Motor neuron (in vitro differentiated cells): ENCODE results near the gene PLXNB3. TPM values are rescaled to one million over a fixed set of nuclear protein-coding genes. Genes with fewer than 3 reads are reported as not detected.

Experiments
- ATAC-seq, 8 experiments: fragments of 200-7000 bp; cut with Tn5 transposase; replicated peaks in 6 of 8; 2 replicates each; pipeline ENCODE4 v1.8.0; 2021; ENCODE audit warnings: mild to moderate bottlenecking in 8 of 8, moderate library complexity in 8 of 8
- H3K27ac ChIP-seq, 2 donors: fragments of 250-450 bp; sonication (Bioruptor Pico); 2 replicates each; pipeline ENCODE4 v1.9.0; 2021; ENCODE audit warnings: antibody characterized with exemption in 2 of 2, mild to moderate bottlenecking in 2 of 2, moderate library complexity in 1 of 2
- H3K4me1 ChIP-seq, 2 donors: fragments of 250-450 bp; sonication (Bioruptor Pico); replicated peaks in 1 of 2; 2 replicates each; pipeline ENCODE4 v1.6.1; 2021; ENCODE audit warnings: antibody characterized with exemption in 2 of 2, mild to moderate bottlenecking in 2 of 2, moderate library complexity in 1 of 2
- H3K4me3 ChIP-seq, 5 donors: fragments of 250-450 bp; sonication (Bioruptor Pico); 2 replicates each; pipeline ENCODE4 v1.9.0; 2021; ENCODE audit warnings: antibody characterized with exemption in 5 of 5, mild to moderate bottlenecking in 5 of 5, moderate library complexity in 4 of 5
- WGBS, 10 experiments: fragments of 450-650 bp; shearing (Covaris generic); methylation state at CpG; one replicate each; pipeline ENCODE4 v1.0.0; 2022; 5-methylcytosine and 5-hydroxymethylcytosine counted together
- in situ Hi-C, 9 experiments: fragments of 400-800 bp; cut with MboI; loops; one replicate each; pipeline ENCODE4 v1.15.0; 2021; ENCODE audit warnings: low sequenced_read_pairs in 9 of 9, low pct_unique_long_range_greater_than_20kb in 2 of 9; ENCODE audit not compliant: unreplicated experiment in 9 of 9
- total RNA-seq, 8 experiments: library from RNA; unstranded; fragments of 300-600 nt; gene quantifications; 2 replicates each; pipeline versions ENCODE4 v1.2.3 to v1.2.4, GENCODE V29; 2022

The PLXNB3 gene
- total RNA-seq, 8 experiments from 2014 or later, result 0.62 to 4.3 (median 1.2) TPM

GRCh38 chrX:153766871-153767673 is 3.0 kb downstream of the PLXNB3 start:
- in situ Hi-C loops, result no loop called here
- 77% methylated on average over 23 of the region's 56 CpGs; no CpG with 5 or more reads in 9 of the 10 experiments for WGBS, 10 experiments
- H3K4me3 ChIP-seq, result peak overlapping the region in 1 of 5 donors; percentile 10
- peaks cover 30 to 34% of the 10 kb centered on the region in 2 donors for H3K4me1 ChIP-seq
- peak overlapping the region; percentile 66 to 96 for H3K27ac ChIP-seq
- no peak for ATAC-seq

GRCh38 chrX:153767674-153768055 is 3.6 kb downstream of the PLXNB3 start:
- WGBS, 10 experiments, result no CpG with 5 or more reads among the region's 20 CpGs
- no peak for ATAC-seq
- H3K27ac ChIP-seq, result no peak overlapping the region
- H3K4me3 ChIP-seq, result no peak overlapping the region
- in situ Hi-C loops, result no loop called here
- H3K4me1 ChIP-seq, result peaks cover 30 to 34% of the 10 kb centered on the region in 2 donors

DNA sequence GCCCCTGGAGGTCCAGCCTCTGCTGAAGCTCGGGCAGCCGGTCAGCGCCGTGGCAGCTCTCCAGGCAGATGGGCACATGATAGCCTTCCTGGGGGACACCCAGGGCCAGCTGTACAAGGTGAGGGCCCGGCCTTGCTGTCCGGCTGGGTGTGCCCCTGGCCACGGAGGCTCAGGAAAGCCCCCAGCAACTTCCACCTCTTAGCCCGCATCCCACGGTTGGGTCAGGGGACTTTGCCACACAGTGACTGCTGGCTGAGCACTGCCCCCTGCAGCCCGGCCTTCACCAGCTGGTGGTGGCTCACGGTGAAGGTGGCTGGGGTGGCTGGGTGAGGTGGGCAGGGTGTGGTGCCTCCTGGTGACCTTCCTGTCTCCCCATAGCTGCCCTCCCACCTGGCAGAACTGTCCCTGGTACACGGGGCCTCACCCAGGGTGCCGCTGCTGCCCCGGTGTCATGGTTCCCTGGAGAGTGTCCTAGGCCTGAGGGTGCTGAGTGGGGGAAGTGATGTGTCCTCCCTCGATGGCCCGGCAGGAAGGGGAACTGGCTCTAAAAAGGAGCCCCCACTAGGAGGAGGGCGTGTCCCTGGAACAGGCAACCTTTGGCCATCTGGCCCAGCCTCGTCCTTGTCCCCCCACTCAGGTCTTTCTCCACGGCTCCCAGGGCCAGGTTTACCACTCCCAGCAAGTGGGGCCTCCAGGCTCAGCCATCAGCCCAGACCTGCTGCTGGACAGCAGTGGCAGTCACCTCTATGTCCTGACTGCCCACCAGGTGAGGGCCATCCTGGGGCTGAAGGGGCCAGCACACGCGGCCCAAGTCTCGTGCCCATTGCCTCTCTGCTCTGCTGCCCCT is 4.5 kb downstream of the PLXNB3 start:
- in situ Hi-C loops, result no loop called here
- H3K4me3 ChIP-seq, result no peak overlapping the region
- peaks cover 30 to 34% of the 10 kb centered on the region in 2 donors for H3K4me1 ChIP-seq
- ATAC-seq, result no peak
- no peak overlapping the region for H3K27ac ChIP-seq
- 0 to 71% methylated on average over 1 to 4 of the region's 22 CpGs; no CpG with 5 or more reads in 8 of the 10 experiments for WGBS, 10 experiments

- Histone ChIP-seq H3K4me3 (no peak overlapping the region), H3K27ac (no peak overlapping the region), H3K4me1 (peaks cover 27 to 30% of the 10 kb centered on the region in 2 donors)
- 63% methylated on average over 10 of the region's 23 CpGs; no CpG with 5 or more reads in 9 of the 10 experiments for WGBS, 10 experiments
- no peak for ATAC-seq
- in situ Hi-C loops, result no loop called here
Measured at GRCh38 chrX:153769158-153769864, 5.3 kb downstream of the PLXNB3 start.

- in situ Hi-C loops, result no loop called here
- no peak for ATAC-seq
- Histone ChIP-seq H3K27ac (no peak overlapping the region), H3K4me1 (peaks cover 20 to 22% of the 10 kb centered on the region in 2 donors), H3K4me3 (no peak overlapping the region)
- 61% methylated on average over 6 of the region's 25 CpGs; no CpG with 5 or more reads in 9 of the 10 experiments for WGBS, 10 experiments
Measured at GRCh38 chrX:153769865-153770600, 6.0 kb downstream of the PLXNB3 start.

DNA sequence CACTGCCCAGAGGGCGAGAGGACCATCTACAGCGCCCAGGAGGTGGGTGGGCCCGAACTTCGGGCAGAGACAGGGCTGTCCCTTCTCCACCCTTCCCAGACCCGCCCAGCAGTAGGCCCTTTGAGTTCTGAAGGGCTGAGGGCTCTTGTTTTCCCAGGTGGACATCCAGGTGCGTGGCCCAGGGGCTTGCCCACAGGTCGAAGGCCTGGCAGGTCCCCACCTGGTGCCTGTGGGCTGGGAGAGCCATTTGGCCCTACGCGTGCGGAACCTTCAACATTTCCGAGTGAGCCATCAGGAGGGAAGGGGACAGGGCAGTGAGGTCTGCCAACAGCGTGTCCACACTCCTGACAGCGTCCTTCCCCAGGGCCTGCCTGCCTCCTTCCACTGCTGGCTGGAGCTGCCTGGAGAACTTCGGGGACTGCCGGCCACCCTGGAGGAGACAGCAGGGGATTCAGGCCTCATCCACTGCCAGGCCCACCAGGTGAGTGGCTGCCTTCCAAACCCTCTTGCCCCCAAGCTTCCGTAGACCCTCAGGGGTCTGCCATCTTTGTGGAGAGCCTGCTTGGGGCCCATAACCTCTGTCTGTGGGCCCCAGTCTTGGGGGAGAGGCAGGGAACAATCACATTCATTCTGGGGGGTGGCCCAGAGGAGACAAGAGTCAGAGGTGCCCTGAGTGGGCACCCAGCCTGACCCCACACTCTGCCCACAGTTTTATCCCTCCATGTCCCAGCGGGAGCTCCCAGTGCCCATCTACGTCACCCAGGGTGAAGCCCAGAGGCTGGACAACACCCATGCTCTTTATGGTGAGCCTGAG is 6.8 kb downstream of the PLXNB3 start:
- peaks cover 14 to 15% of the 10 kb centered on the region in 2 donors for H3K4me1 ChIP-seq
- WGBS, 10 experiments, result 17 to 20% methylated on average over 1 of the region's 18 CpGs; no CpG with 5 or more reads in 8 of the 10 experiments
- in situ Hi-C loops, result no loop called here
- ATAC-seq, result no peak
- no peak overlapping the region for H3K27ac ChIP-seq
- H3K4me3 ChIP-seq, result no peak overlapping the region

DNA sequence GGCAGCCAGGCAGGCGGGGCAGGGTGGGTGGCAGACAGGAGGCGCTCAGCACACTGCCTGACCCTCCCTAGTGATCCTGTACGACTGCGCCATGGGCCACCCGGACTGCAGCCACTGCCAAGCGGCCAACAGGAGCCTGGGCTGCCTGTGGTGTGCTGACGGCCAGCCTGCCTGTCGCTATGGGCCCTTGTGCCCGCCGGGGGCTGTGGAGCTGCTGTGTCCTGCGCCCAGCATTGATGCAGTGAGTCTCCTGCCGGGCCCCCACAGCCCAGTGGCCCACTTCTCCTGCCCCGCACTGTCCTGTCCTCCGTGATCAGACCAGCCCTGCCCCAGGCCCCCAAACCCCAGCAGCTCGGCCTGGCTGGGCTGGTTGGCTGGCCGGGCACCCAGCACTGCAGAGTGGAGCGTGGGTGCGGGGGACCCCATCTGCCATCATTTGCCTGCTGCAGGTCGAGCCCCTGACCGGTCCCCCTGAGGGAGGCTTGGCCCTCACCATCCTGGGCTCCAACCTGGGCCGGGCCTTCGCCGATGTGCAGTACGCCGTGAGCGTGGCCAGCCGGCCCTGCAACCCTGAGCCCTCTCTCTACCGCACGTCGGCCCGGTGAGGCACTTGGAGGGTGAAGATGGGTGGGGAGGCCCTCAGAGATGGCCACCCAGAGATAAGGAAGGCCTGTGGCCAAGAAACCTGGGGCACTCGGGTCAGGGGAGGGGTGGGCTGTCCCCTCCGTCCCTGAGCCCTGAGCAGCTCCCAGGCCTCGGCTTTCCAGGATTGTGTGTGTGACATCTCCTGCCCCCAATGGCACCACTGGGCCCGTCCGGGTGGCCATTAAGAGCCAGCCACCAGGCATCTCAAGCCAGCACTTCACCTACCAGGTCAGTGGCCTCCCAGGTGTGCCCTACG is 7.6 kb downstream of the PLXNB3 start:
- no peak overlapping the region for H3K27ac ChIP-seq
- ATAC-seq, result no peak
- in situ Hi-C loops, result no loop called here
- peaks cover 6% of the 10 kb centered on the region in 2 donors for H3K4me1 ChIP-seq
- H3K4me3 ChIP-seq, result no peak overlapping the region
- WGBS, 10 experiments, result no CpG with 5 or more reads among the region's 37 CpGs

DNA sequence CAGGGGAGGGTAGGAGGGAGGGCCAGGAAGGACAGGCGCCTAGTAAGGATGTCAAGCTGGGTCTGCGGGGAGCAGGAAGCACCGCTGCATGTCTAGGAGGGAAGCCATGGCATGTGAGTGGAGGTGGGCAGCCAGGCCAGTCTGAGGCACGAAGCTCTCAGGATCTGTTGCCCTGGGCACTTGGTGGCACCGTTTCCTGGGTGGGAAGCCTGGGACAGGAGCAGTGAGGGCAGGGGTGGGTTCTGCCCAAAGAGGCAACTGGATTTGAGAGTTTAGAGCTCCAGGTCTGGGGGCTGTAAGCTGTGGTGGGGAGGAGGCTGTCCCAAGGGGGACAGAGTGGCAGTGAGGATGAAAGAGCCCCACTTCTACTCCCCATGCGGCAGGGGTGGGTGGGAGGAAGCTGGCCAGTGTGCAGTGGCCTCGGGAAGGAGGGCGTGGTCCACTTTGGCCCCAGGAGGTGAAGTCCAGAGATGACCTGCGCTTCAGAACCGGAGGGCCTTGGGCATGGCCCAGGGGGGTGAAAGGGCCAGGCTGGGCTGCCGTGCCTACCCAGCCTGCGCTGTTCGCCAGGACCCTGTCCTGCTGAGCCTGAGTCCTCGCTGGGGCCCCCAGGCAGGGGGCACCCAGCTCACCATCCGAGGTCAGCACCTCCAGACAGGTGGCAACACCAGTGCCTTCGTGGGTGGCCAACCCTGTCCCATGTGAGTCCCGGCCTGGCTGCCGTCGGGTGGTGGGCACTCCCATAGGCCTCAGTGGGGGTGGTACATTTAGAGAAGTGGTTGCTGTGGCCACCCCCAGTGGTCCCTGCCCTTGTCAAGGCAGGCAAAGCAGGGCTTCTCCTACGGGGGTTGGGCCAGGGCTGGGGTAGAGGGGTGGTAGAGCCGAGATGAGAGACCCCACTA is 8.5 kb downstream of the PLXNB3 start:
- no peak overlapping the region for H3K4me3 ChIP-seq
- in situ Hi-C loops, result no loop called here
- WGBS, 10 experiments, result 40 to 100% methylated on average over 2 of the region's 21 CpGs; no CpG with 5 or more reads in 8 of the 10 experiments
- H3K4me1 ChIP-seq, result peaks cover 0 to 2% of the 10 kb centered on the region in 2 donors
- no peak overlapping the region for H3K27ac ChIP-seq
- no peak for ATAC-seq

DNA sequence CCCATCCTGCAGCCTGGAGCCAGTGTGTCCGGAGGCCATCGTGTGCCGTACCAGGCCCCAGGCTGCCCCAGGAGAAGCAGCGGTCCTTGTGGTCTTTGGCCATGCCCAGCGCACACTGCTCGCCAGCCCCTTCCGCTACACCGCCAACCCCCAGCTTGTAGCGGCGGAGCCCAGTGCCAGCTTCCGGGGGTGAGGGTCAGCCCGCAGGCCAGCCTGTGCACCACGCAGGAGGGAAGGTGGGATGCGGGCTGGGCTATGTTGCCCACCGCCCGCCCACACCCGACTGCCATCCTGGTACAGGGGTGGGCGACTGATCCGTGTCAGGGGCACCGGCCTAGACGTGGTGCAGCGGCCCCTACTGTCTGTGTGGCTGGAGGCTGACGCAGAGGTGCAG is 9.2 kb downstream of the PLXNB3 start:
- in situ Hi-C loops, result no loop called here
- no peak overlapping the region for H3K4me3 ChIP-seq
- WGBS, 10 experiments, result 27% methylated on average over 2 of the region's 23 CpGs; no CpG with 5 or more reads in 9 of the 10 experiments
- peaks cover 0 to 2% of the 10 kb centered on the region in 2 donors for H3K4me1 ChIP-seq
- no peak for ATAC-seq
- no peak overlapping the region for H3K27ac ChIP-seq

- Histone ChIP-seq H3K4me1 (peaks cover 0 to 2% of the 10 kb centered on the region in 2 donors), H3K4me3 (no peak overlapping the region), H3K27ac (no peak overlapping the region)
- in situ Hi-C loops, result no loop called here
- ATAC-seq, result no peak
- no CpG with 5 or more reads among the region's 48 CpGs for WGBS, 10 experiments
Measured at GRCh38 chrX:153773741-153774575, 9.9 kb downstream of the PLXNB3 start.
